ENCODE measurements around the gene TGM1.
"Not testable (repeated sequence)": the region's sequence is repeated elsewhere in the genome, so short reads cannot be mapped to it uniquely, and the experiment has no call there.

The TGM1 gene

DNA sequence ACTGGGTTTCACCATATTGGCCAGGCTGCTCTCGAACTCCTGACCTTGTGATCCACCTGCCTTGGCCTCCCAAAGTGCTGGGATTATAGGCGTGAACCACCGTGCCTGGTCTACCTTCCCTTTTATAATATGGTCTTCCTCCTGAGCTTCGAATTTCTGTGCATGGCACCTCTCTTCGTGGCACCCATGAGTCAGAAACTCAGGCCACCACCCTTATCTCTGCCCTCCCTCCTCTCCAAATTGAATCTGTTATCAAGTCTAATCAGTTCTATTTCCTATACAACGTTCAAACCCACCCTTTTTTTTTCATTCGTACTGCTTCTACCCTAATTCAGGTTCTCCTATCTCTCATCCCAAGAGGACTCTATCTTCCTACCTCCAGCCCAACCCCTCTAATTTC lies 15.6 kb downstream of the TGM1 start:
- Histone ChIP-seq H3K79me1 (ENCODE audit: low read length) (peaks cover 8% of the 10 kb centered on the region), H3K27me3 (ENCODE audit: insufficient read depth, low read length) (no peaks in the 10 kb centered on the region), H3K18ac (ENCODE audit: low read length) (no peak overlapping the region), H4K91ac (ENCODE audit: low read depth, low read length) (no peak overlapping the region), H3K9me3 (ENCODE audit: insufficient read depth, low read depth, low read length) (no peaks in the 10 kb centered on the region), H3K14ac (ENCODE audit: low read length) (no peak overlapping the region), H3K4me1 (ENCODE audit: control insufficient read depth in 1 of 2, insufficient read depth in 2 of 2, low read length in 2 of 2) (peaks cover 7 to 9% of the 10 kb centered on the region in 2 experiments), H3K27ac (ENCODE audit: low read depth, low read length) (no peak overlapping the region), H3K23ac (ENCODE audit: low read length) (no peak overlapping the region), H2AFZ (ENCODE audit: insufficient read depth, low read length, poor library complexity) (no peak overlapping the region), H2BK12ac (ENCODE audit: low read length) (no peak overlapping the region), H2AK5ac (ENCODE audit: low read length) (no peak overlapping the region), H4K12ac (ENCODE audit: low read depth, low read length) (no peak overlapping the region), H3K4me2 (ENCODE audit: low read length) (no peak overlapping the region), H3K4me3 (ENCODE audit: low read depth, low read length) (no peak overlapping the region), H2BK5ac (ENCODE audit: low read depth, low read length, poor library complexity) (no peak overlapping the region), H3K4ac (ENCODE audit: low read depth, low read length) (no peak overlapping the region), H3K36me3 (ENCODE audit: control insufficient read depth in 1 of 2, insufficient read depth in 2 of 2, low read length in 2 of 2) (peaks cover 22 to 23% of the 10 kb centered on the region in 2 experiments), H3K9ac (ENCODE audit: low read length) (no peak overlapping the region), H2BK120ac (ENCODE audit: insufficient read depth, low read length, poor library complexity) (no peak overlapping the region), H3K79me2 (ENCODE audit: control insufficient read depth, insufficient read depth, low read length, poor library complexity) (peaks cover 1% of the 10 kb centered on the region), H4K8ac (ENCODE audit: low read depth, low read length) (no peak overlapping the region)
- 100% methylated on average over 2 of the region's 7 CpGs for WGBS (ENCODE audit: extremely low coverage, insufficient coverage, insufficient read length)
- DNase-seq, result no peak

- Histone ChIP-seq H4K8ac (ENCODE audit: low read depth, low read length) (no peak overlapping the region), H2AK5ac (ENCODE audit: low read length) (no peak overlapping the region), H3K4me2 (ENCODE audit: low read length) (no peak overlapping the region), H3K9me3 (ENCODE audit: insufficient read depth, low read depth, low read length) (no peaks in the 10 kb centered on the region), H4K91ac (ENCODE audit: low read depth, low read length) (no peak overlapping the region), H3K79me1 (ENCODE audit: low read length) (peaks cover 10% of the 10 kb centered on the region), H3K79me2 (ENCODE audit: control insufficient read depth, insufficient read depth, low read length, poor library complexity) (peaks cover 4% of the 10 kb centered on the region), H3K27ac (ENCODE audit: low read depth, low read length) (no peak overlapping the region), H2BK120ac (ENCODE audit: insufficient read depth, low read length, poor library complexity) (no peak overlapping the region), H2BK12ac (ENCODE audit: low read length) (no peak overlapping the region), H3K23ac (ENCODE audit: low read length) (no peak overlapping the region), H3K4ac (ENCODE audit: low read depth, low read length) (no peak overlapping the region), H3K14ac (ENCODE audit: low read length) (no peak overlapping the region), H2AFZ (ENCODE audit: insufficient read depth, low read length, poor library complexity) (no peak overlapping the region), H3K9ac (ENCODE audit: low read length) (no peak overlapping the region), H3K27me3 (ENCODE audit: insufficient read depth, low read length) (no peaks in the 10 kb centered on the region), H3K4me3 (ENCODE audit: low read depth, low read length) (no peak overlapping the region), H2BK5ac (ENCODE audit: low read depth, low read length, poor library complexity) (no peak overlapping the region), H4K12ac (ENCODE audit: low read depth, low read length) (no peak overlapping the region), H3K18ac (ENCODE audit: low read length) (no peak overlapping the region), H3K36me3 (ENCODE audit: control insufficient read depth in 1 of 2, insufficient read depth in 2 of 2, low read length in 2 of 2) (peaks cover 16 to 20% of the 10 kb centered on the region in 2 experiments), H3K4me1 (ENCODE audit: control insufficient read depth in 1 of 2, insufficient read depth in 2 of 2, low read length in 2 of 2) (peaks cover 4 to 6% of the 10 kb centered on the region in 2 experiments)
- DNase-seq, result no peak
- WGBS (ENCODE audit: extremely low coverage, insufficient coverage, insufficient read length), result no CpG with 5 or more reads among the region's 3 CpGs
These were observed 16.2 kb downstream of the TGM1 start for GRCh38 chr14:24246765-24247212.

DNA sequence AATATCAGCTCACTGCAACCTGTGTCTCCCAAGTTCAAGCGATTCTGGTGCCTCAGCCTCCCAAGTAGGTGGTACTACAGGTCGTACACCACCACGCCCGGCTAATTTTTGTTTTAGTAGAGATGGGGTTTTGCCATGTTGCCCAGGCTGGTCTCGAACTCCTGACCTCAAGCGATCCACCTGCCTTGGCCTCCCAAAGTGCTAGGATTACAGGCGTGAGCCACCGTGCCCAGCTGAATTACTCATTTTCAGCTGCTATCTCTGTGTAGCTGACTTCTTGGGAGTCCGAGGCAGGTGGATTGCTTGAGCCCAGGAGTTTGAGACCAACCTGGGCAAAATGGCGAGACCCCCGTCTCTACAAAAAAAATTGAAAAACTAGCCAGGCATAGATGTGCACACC lies 17.6 kb downstream of the TGM1 start:
- H3K14ac ChIP-seq (ENCODE audit: low read length); H3K9me3 ChIP-seq (ENCODE audit: insufficient read depth, low read depth, low read length); H4K12ac ChIP-seq (ENCODE audit: low read depth, low read length); H3K4me2 ChIP-seq (ENCODE audit: low read length); H3K18ac ChIP-seq (ENCODE audit: low read length); H3K27ac ChIP-seq (ENCODE audit: low read depth, low read length); H3K23ac ChIP-seq (ENCODE audit: low read length); H3K79me2 ChIP-seq (ENCODE audit: control insufficient read depth, insufficient read depth, low read length, poor library complexity); H2BK5ac ChIP-seq (ENCODE audit: low read depth, low read length, poor library complexity); H2BK12ac ChIP-seq (ENCODE audit: low read length); H2BK120ac ChIP-seq (ENCODE audit: insufficient read depth, low read length, poor library complexity); H2AK5ac ChIP-seq (ENCODE audit: low read length); H4K91ac ChIP-seq (ENCODE audit: low read depth, low read length); H3K27me3 ChIP-seq (ENCODE audit: insufficient read depth, low read length); DNase-seq; H3K4ac ChIP-seq (ENCODE audit: low read depth, low read length); H4K8ac ChIP-seq (ENCODE audit: low read depth, low read length); H3K9ac ChIP-seq (ENCODE audit: low read length); H3K4me1 ChIP-seq (ENCODE audit: control insufficient read depth in 1 of 2, insufficient read depth in 2 of 2, low read length in 2 of 2); H3K4me3 ChIP-seq (ENCODE audit: low read depth, low read length); H2AFZ ChIP-seq (ENCODE audit: insufficient read depth, low read length, poor library complexity): not testable (repeated sequence)
- WGBS (ENCODE audit: extremely low coverage, insufficient coverage, insufficient read length), result no CpG with 5 or more reads among the region's 11 CpGs
- H3K36me3 ChIP-seq (ENCODE audit: control insufficient read depth in 1 of 2, insufficient read depth in 2 of 2, low read length in 2 of 2), result peaks cover 18 to 20% of the 10 kb centered on the region in 2 experiments
- peaks cover 10% of the 10 kb centered on the region for H3K79me1 ChIP-seq (ENCODE audit: low read length)

GRCh38 chr14:24243336-24243836 lies 19.6 kb downstream of the TGM1 start:
- H3K14ac ChIP-seq (ENCODE audit: low read length), result peak overlapping the region; percentile 63
- H3K18ac ChIP-seq (ENCODE audit: low read length), result no peak overlapping the region
- peaks cover 4% of the 10 kb centered on the region for H3K79me2 ChIP-seq (ENCODE audit: control insufficient read depth, insufficient read depth, low read length, poor library complexity)
- peak overlapping the region; percentile 11 for H2AFZ ChIP-seq (ENCODE audit: insufficient read depth, low read length, poor library complexity)
- H2BK120ac ChIP-seq (ENCODE audit: insufficient read depth, low read length, poor library complexity), result peak overlapping the region; percentile 49
- no CpG with 5 or more reads among the region's 10 CpGs for WGBS (ENCODE audit: extremely low coverage, insufficient coverage, insufficient read length)
- peak overlapping the region; percentile 20 for H4K12ac ChIP-seq (ENCODE audit: low read depth, low read length)
- no peak overlapping the region for H3K9ac ChIP-seq (ENCODE audit: low read length)
- peaks cover 13 to 23% of the 10 kb centered on the region in 2 experiments for H3K36me3 ChIP-seq (ENCODE audit: control insufficient read depth in 1 of 2, insufficient read depth in 2 of 2, low read length in 2 of 2)
- H3K4me1 ChIP-seq (ENCODE audit: control insufficient read depth in 1 of 2, insufficient read depth in 2 of 2, low read length in 2 of 2), result peaks cover 6 to 13% of the 10 kb centered on the region in 2 experiments
- no peaks in the 10 kb centered on the region for H3K27me3 ChIP-seq (ENCODE audit: insufficient read depth, low read length)
- peak overlapping the region; percentile 67 for H2BK12ac ChIP-seq (ENCODE audit: low read length)
- DNase-seq, result peak; percentile 58 to 61
- H3K4me3 ChIP-seq (ENCODE audit: low read depth, low read length), result no peak overlapping the region
- H4K91ac ChIP-seq (ENCODE audit: low read depth, low read length), result peak overlapping the region; percentile 59
- peak overlapping the region; percentile 98 for H3K27ac ChIP-seq (ENCODE audit: low read depth, low read length)
- peak overlapping the region; percentile 75 for H3K4me2 ChIP-seq (ENCODE audit: low read length)
- peaks cover 4% of the 10 kb centered on the region for H3K9me3 ChIP-seq (ENCODE audit: insufficient read depth, low read depth, low read length)
- peaks cover 10% of the 10 kb centered on the region for H3K79me1 ChIP-seq (ENCODE audit: low read length)
- no peak overlapping the region for H3K23ac ChIP-seq (ENCODE audit: low read length)
- H3K4ac ChIP-seq (ENCODE audit: low read depth, low read length), result peak overlapping the region; percentile 8
- peak overlapping the region; percentile 48 for H4K8ac ChIP-seq (ENCODE audit: low read depth, low read length)
- H2BK5ac ChIP-seq (ENCODE audit: low read depth, low read length, poor library complexity), result peak overlapping the region; percentile 65
- peak overlapping the region; percentile 52 for H2AK5ac ChIP-seq (ENCODE audit: low read length)

All from trophoblast cell (in vitro differentiated cells and primary cell).